ENCODE results near the gene CTBP1.
"Not testable (repeated sequence)": the region's sequence is repeated elsewhere in the genome, so short reads cannot be mapped to it uniquely, and the experiment has no call there.

Gene CTBP1

GRCh38 chr4:1248245-1249147 is at the start of gene CTBP1:
Gene CTBP1, minus strand, starts transcription at chr4:1249130. Its CDS starts 7,799 bp downstream, at chr4:1241331.
- Mint-ChIP-seq H3K4me1 (peaks cover 77% of the 10 kb centered on the region), H3K27me3 (no peaks in the 10 kb centered on the region), H3K27ac (peak within 1 kb of the TSS; percentile 94), H3K36me3 (peaks cover 47% of the 10 kb centered on the region), H3K4me3 (peak within 1 kb of the TSS; percentile 93), H3K9me3 (no peaks in the 10 kb centered on the region)
- peak; percentile 77 for ATAC-seq

GRCh38 chr4:1298461-1298860 is 49.5 kb upstream of the CTBP1 start:
- Mint-ChIP-seq H3K27me3 (no peaks in the 10 kb centered on the region), H3K4me3 (no peak overlapping the region), H3K36me3 (peaks cover 60% of the 10 kb centered on the region), H3K9me3 (no peaks in the 10 kb centered on the region), H3K4me1 (peaks cover 77% of the 10 kb centered on the region), H3K27ac (no peak overlapping the region)
- no peak for ATAC-seq

GRCh38 chr4:1297456-1298325 is 48.8 kb upstream of the CTBP1 start:
- H3K4me3 Mint-ChIP-seq = no peak overlapping the region
- H3K27me3 Mint-ChIP-seq = no peaks in the 10 kb centered on the region
- no peaks in the 10 kb centered on the region for H3K9me3 Mint-ChIP-seq
- ATAC-seq = no peak
- peaks cover 60% of the 10 kb centered on the region for H3K36me3 Mint-ChIP-seq
- H3K4me1 Mint-ChIP-seq = peaks cover 85% of the 10 kb centered on the region
- H3K27ac Mint-ChIP-seq = no peak overlapping the region

GRCh38 chr4:1297023-1297395 is 48.1 kb upstream of the CTBP1 start:
- Mint-ChIP-seq H3K27ac (peak overlapping the region; percentile 51), H3K4me1 (peaks cover 90% of the 10 kb centered on the region), H3K27me3 (no peaks in the 10 kb centered on the region), H3K4me3 (no peak overlapping the region), H3K9me3 (no peaks in the 10 kb centered on the region), H3K36me3 (peaks cover 60% of the 10 kb centered on the region)
- no peak for ATAC-seq

- Mint-ChIP-seq H3K4me1 (peaks cover 90% of the 10 kb centered on the region), H3K9me3 (no peaks in the 10 kb centered on the region), H3K4me3 (no peak overlapping the region), H3K27me3 (no peaks in the 10 kb centered on the region), H3K36me3 (peaks cover 58% of the 10 kb centered on the region), H3K27ac (peak overlapping the region; percentile 51)
- no peak for ATAC-seq
Measured at GRCh38 chr4:1296324-1297022, 47.5 kb upstream of the CTBP1 start.

- peaks cover 90% of the 10 kb centered on the region for H3K4me1 Mint-ChIP-seq
- peak; percentile 53 for ATAC-seq
- no peaks in the 10 kb centered on the region for H3K27me3 Mint-ChIP-seq
- H3K9me3 Mint-ChIP-seq = no peaks in the 10 kb centered on the region
- peaks cover 49% of the 10 kb centered on the region for H3K36me3 Mint-ChIP-seq
- no peak overlapping the region for H3K4me3 Mint-ChIP-seq
- no peak overlapping the region for H3K27ac Mint-ChIP-seq
Measured at GRCh38 chr4:1295405-1296055, 46.6 kb upstream of the CTBP1 start.

- Mint-ChIP-seq H3K9me3 (no peaks in the 10 kb centered on the region), H3K36me3 (peaks cover 42% of the 10 kb centered on the region), H3K27me3 (no peaks in the 10 kb centered on the region), H3K4me3 (no peak overlapping the region), H3K27ac (no peak overlapping the region), H3K4me1 (peaks cover 89% of the 10 kb centered on the region)
- no peak for ATAC-seq
Measured at GRCh38 chr4:1294891-1295290, 46.0 kb upstream of the CTBP1 start.

GRCh38 chr4:1294424-1294823 is 45.5 kb upstream of the CTBP1 start:
- peaks cover 84% of the 10 kb centered on the region for H3K4me1 Mint-ChIP-seq
- no peaks in the 10 kb centered on the region for H3K9me3 Mint-ChIP-seq
- H3K27me3 Mint-ChIP-seq = no peaks in the 10 kb centered on the region
- H3K4me3 Mint-ChIP-seq = no peak overlapping the region
- H3K36me3 Mint-ChIP-seq = peaks cover 38% of the 10 kb centered on the region
- H3K27ac Mint-ChIP-seq = peak overlapping the region; percentile 39
- ATAC-seq = no peak

GRCh38 chr4:1293991-1294390 is 45.1 kb upstream of the CTBP1 start:
- H3K36me3 Mint-ChIP-seq = peaks cover 33% of the 10 kb centered on the region
- no peaks in the 10 kb centered on the region for H3K9me3 Mint-ChIP-seq
- peak overlapping the region; percentile 39 for H3K27ac Mint-ChIP-seq
- no peaks in the 10 kb centered on the region for H3K27me3 Mint-ChIP-seq
- H3K4me1 Mint-ChIP-seq = peaks cover 80% of the 10 kb centered on the region
- H3K4me3 Mint-ChIP-seq = no peak overlapping the region
- ATAC-seq = no peak

GRCh38 chr4:1293531-1293941 is 44.6 kb upstream of the CTBP1 start:
- no peak overlapping the region for H3K4me3 Mint-ChIP-seq
- ATAC-seq = no peak
- peaks cover 79% of the 10 kb centered on the region for H3K4me1 Mint-ChIP-seq
- H3K27me3 Mint-ChIP-seq = no peaks in the 10 kb centered on the region
- H3K27ac Mint-ChIP-seq = peak overlapping the region; percentile 39
- H3K36me3 Mint-ChIP-seq = peaks cover 30% of the 10 kb centered on the region
- no peaks in the 10 kb centered on the region for H3K9me3 Mint-ChIP-seq

GRCh38 chr4:1292703-1293011 is 43.7 kb upstream of the CTBP1 start:
- H3K27me3 Mint-ChIP-seq, H3K4me3 Mint-ChIP-seq, H3K9me3 Mint-ChIP-seq, ATAC-seq: not testable (repeated sequence)
- peaks cover 21% of the 10 kb centered on the region for H3K36me3 Mint-ChIP-seq
- peaks cover 74% of the 10 kb centered on the region for H3K4me1 Mint-ChIP-seq
- peak overlapping the region; percentile 86 for H3K27ac Mint-ChIP-seq

- Mint-ChIP-seq H3K4me3 (peak overlapping the region; percentile 93), H3K4me1 (peaks cover 68% of the 10 kb centered on the region), H3K27me3 (no peaks in the 10 kb centered on the region), H3K9me3 (no peaks in the 10 kb centered on the region), H3K36me3 (peaks cover 16% of the 10 kb centered on the region), H3K27ac (peak overlapping the region; percentile 86)
- no peak for ATAC-seq
Measured at GRCh38 chr4:1291996-1292702, 43.2 kb upstream of the CTBP1 start.

- Mint-ChIP-seq H3K36me3 (peaks cover 5% of the 10 kb centered on the region), H3K27ac (peak overlapping the region; percentile 86), H3K4me3 (peak overlapping the region; percentile 93), H3K27me3 (no peaks in the 10 kb centered on the region), H3K9me3 (peaks cover 3% of the 10 kb centered on the region), H3K4me1 (peaks cover 58% of the 10 kb centered on the region)
- ATAC-seq = no peak
Measured at GRCh38 chr4:1291091-1291490, 42.2 kb upstream of the CTBP1 start.

All from stimulated activated memory B cell treated with anti-CD40 and anti-IgM and Interleukin-4, amounts not matched to agents 10 μg/mL and 1 μg/mL and 100 μg/mL, for 72 hours (primary cell).